Peyer's patch (tissue), 4 donors: ENCODE results near the gene TMEM18. TPM values are rescaled to one million over a fixed set of nuclear protein-coding genes. Genes with fewer than 3 reads are reported as not detected.

Experiments used
- DNase-seq, 3 donors: peaks; one replicate each; pipeline ENCODE4 v3.0.0-alpha.2; 2017 to 2019
- H3K27ac ChIP-seq, 4 donors: fragments of 200-600 bp; sonication (generic); one replicate each; pipeline ENCODE4 v1.5.1; 2016 to 2019
- H3K27me3 ChIP-seq, 2 donors: fragments of 200-600 bp; sonication (generic); one replicate each; pipeline ENCODE4 v1.5.1; 2019
- H3K36me3 ChIP-seq, 3 donors: fragments of 200-600 bp; sonication (generic); one replicate each; pipeline ENCODE4 v1.5.1; 2016 to 2019
- H3K4me1 ChIP-seq, 4 donors: fragments of 200-600 bp; sonication (generic); one replicate each; pipeline ENCODE4 v1.5.1; 2016 to 2019
- H3K4me3 ChIP-seq, 4 donors: fragments of 200-600 bp; sonication (generic); 1 replicate in 3 of 4; 2 replicates in 1 of 4; pipeline ENCODE4 v1.5.1; 2016 to 2019; ENCODE audit warnings: mild to moderate bottlenecking in 1 of 4
- H3K9me3 ChIP-seq, 4 donors: fragments of 200-600 bp; sonication (generic); one replicate each; pipeline ENCODE4 v1.5.1; 2016 to 2019; ENCODE audit warnings: mild to moderate bottlenecking in 1 of 4
- CTCF ChIP-seq, 6 experiments: fragments of 450-650 bp in 4 of 6; fragments of 200-600 bp in 2 of 6; sonication (generic) in 1 of 6; IDR thresholded peaks; one replicate each; pipeline ENCODE4 v1.5.1; 2017 to 2019; ENCODE audit warnings: antibody characterized with exemption in 6 of 6, mild to moderate bottlenecking in 3 of 6, moderate library complexity in 1 of 6
- POLR2A ChIP-seq, 2 donors: fragments of 450-650 bp; IDR thresholded peaks; one replicate each; pipeline ENCODE4 v1.5.1; 2017; ENCODE audit warnings: antibody characterized with exemption in 2 of 2, mild to moderate bottlenecking in 2 of 2, moderate library complexity in 2 of 2
- total RNA-seq, 4 donors: library from RNA; depleted of rRNA; stranded (reverse); fragments of >200 nt; gene quantifications; one replicate each; pipeline ENCODE4 v1.1.0, GENCODE V29; 2016

Gene TMEM18
- total RNA-seq, 4 donors from 2014 or later, result 13.9 to 22.8 (median 16.4) TPM

DNA sequence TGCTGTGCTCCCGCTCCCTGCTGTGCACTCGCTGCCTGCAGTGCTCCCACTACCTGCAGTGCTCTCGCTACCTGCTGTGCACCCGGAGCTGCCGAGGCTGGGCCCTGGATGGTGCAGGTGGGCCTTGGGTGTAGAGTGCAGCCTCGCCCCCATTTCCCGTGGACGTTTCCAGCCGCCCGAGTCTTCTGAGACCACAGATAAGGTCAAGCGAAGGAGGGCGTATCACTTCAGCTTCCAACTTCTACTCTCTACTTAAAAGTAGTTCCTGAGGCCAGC is 15.9 kb downstream of the TMEM18 start:
- Histone ChIP-seq H3K27ac (no peak overlapping the region), H3K36me3 (peaks cover 0 to 6% (median 0%) of the 10 kb centered on the region in 3 donors), H3K9me3 (peaks cover 0 to 11% (median 0%) of the 10 kb centered on the region in 4 donors), H3K4me1 (no peaks in the 10 kb centered on the region), H3K4me3 (no peak overlapping the region), H3K27me3 (no peaks in the 10 kb centered on the region)
- TF ChIP-seq CTCF (IDR thresholded peaks at IDR 0.05) (no peak), POLR2A (IDR thresholded peaks at IDR 0.05) (no peak)
- DNase-seq, result no peak

DNA sequence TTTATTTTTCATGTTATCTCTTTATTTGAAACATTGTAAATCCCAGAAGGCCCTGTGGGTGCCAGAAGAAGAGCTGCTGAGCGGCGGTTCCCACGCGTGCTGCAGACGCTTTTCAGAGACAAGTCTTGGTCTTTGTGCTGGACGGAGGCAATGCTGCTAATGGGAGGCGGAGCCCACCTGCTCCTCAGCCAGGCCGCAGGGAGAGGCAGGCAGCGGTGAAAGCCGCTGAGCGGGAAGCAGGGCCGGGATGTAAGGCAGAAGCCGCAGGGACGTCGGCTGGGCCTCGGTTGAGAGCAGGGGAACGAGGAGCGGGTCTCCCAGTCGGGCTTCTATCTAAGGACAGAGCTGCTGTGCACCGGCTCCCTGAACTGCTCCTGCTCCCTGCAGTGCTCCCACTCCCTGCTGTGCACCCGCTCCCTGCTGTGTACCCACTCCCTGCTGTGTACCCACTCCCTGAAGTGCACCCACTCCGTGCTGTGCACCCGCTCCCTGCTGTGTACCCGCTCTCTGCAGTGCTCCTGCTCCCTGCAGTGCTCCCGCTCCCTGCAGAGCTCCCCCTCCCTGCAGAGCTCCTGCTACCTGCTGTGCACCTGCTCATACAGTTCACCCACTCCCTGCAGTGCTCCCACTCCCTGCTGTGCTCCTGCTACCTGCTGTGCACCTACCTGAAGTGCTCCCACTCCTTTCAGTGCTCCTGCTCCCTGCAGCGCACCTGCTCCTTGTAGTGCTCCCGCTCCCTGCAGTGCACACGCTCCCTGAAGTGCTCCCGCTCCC is 16.4 kb downstream of the TMEM18 start:
- TF ChIP-seq POLR2A (IDR thresholded peaks at IDR 0.05), result no peak
- no peak for TF ChIP-seq CTCF (IDR thresholded peaks at IDR 0.05)
- Histone ChIP-seq H3K4me1 (no peaks in the 10 kb centered on the region), H3K9me3 (peaks cover 0 to 7% (median 0%) of the 10 kb centered on the region in 4 donors), H3K27ac (no peak overlapping the region), H3K36me3 (peaks cover 0 to 1% (median 0%) of the 10 kb centered on the region in 3 donors), H3K27me3 (no peaks in the 10 kb centered on the region), H3K4me3 (no peak overlapping the region)
- no peak for DNase-seq

GRCh38 chr2:660029-660428 is 17.2 kb downstream of the TMEM18 start:
- no peaks in the 10 kb centered on the region for H3K36me3 ChIP-seq
- H3K27me3 ChIP-seq, result no peaks in the 10 kb centered on the region
- no peak for TF ChIP-seq CTCF (IDR thresholded peaks at IDR 0.05)
- TF ChIP-seq POLR2A (IDR thresholded peaks at IDR 0.05), result no peak
- DNase-seq, result no peak
- no peak overlapping the region for H3K4me3 ChIP-seq
- no peak overlapping the region for H3K27ac ChIP-seq
- no peaks in the 10 kb centered on the region for H3K4me1 ChIP-seq
- H3K9me3 ChIP-seq, result peaks cover 0 to 1% (median 0%) of the 10 kb centered on the region in 4 donors

DNA sequence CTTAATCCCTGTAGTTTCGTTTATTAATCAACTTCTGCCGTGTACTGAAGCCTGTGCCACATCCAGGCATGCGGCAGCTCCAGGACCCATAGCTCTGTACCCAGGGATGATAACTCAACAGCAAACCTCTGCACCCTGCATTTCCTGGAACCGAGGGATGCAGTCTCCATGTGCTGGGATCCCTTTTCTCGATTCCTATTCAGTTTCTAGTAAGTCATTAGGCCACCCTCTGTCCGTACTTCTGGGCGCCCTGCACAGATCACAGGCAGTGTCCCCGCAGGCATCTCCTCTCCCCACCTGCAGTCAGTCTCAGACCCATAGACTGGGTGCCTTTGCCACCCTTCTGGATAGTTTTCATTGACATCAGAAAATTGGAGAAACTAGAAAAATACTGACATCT is 18.8 kb downstream of the TMEM18 start:
- H3K4me3 ChIP-seq, result no peak overlapping the region
- no peak for TF ChIP-seq POLR2A (IDR thresholded peaks at IDR 0.05)
- TF ChIP-seq CTCF (IDR thresholded peaks at IDR 0.05), result no peak
- no peaks in the 10 kb centered on the region for H3K9me3 ChIP-seq
- no peaks in the 10 kb centered on the region for H3K27me3 ChIP-seq
- H3K4me1 ChIP-seq, result no peaks in the 10 kb centered on the region
- no peak overlapping the region for H3K27ac ChIP-seq
- no peak for DNase-seq
- no peaks in the 10 kb centered on the region for H3K36me3 ChIP-seq

- H3K4me1 ChIP-seq, result no peaks in the 10 kb centered on the region
- no peaks in the 10 kb centered on the region for H3K9me3 ChIP-seq
- H3K4me3 ChIP-seq, result no peak overlapping the region
- TF ChIP-seq POLR2A (IDR thresholded peaks at IDR 0.05) (no peak), CTCF (IDR thresholded peaks at IDR 0.05) (no peak)
- H3K27me3 ChIP-seq, result no peaks in the 10 kb centered on the region
- H3K36me3 ChIP-seq, result no peaks in the 10 kb centered on the region
- no peak for DNase-seq
- H3K27ac ChIP-seq, result no peak overlapping the region
Measured at GRCh38 chr2:657766-658165, 19.4 kb downstream of the TMEM18 start.
